GM23248 (cell line): ENCODE data around the gene CARMIL1.

Experiments used
- EZH2 ChIP-seq: fragments of 200-600 bp; sonication (generic); IDR thresholded peaks from 2 replicates; pipeline ENCODE4 v1.6.1; 2018; ENCODE audit warnings: antibody characterized with exemption, mild to moderate bottlenecking; ENCODE audit not compliant: insufficient read depth, poor library complexity, severe bottlenecking
- EZH2phosphoT487 ChIP-seq: fragments of 200-600 bp; sonication (generic); IDR thresholded peaks from 2 replicates; pipeline ENCODE4 v1.6.1; 2018; ENCODE audit warnings: antibody characterized with exemption, moderate library complexity, mild to moderate bottlenecking, low read depth; ENCODE audit not compliant: insufficient read depth

GRCh38 chr6:25645916-25646315 is 366.7 kb downstream of the CARMIL1 start:
- TF ChIP-seq EZH2: no peak
- TF ChIP-seq EZH2phosphoT487: no peak
